Activated naive CD8-positive, alpha-beta T cell treated with anti-CD3 and anti-CD28 coated beads, Interleukin-2, amount 50 U/mL, for 16 hours (primary cell): ENCODE data around the gene TEDC1.
A peak's percentile ranks its signal among the peaks of the same experiment; 100 is the strongest.

Experiments used
- DNase-seq: peaks from one replicate; pipeline ENCODE4 v3.0.0-alpha.2; 2020; ENCODE audit warnings: low read depth, low spot score

Gene TEDC1

DNA sequence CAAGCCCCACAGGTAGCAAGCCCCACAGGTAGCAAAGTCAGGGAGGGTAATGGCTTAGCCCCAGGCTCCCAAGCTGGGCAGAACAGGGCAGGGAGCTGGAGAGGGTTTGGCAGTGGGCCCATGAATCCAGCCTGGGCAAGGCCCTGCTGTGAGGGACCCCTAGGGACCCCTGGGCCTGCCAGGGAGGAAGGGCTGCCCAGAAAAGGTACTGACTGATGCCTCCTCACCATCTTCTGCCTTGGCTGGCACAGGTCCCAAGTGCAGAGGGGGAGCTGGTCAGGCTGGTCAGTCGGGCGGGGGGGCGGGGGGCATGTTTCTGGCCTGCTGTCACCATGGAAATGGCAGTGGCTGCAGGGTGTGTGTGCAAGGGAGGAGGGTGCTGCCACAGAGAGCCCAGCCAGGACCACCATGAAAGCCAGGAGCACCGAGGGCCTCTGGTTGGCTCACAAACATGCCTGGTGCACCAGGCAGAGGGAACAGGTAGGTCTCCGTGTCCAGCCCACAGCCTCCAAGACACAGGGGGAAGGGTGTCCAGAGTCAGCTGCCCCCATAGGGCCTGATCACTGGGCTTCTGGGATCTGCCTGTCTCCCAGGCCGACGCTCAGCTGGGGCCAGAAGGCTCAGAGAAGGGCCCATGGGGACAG, 17.9 kb upstream of the TEDC1 start:
- no peak for DNase-seq

DNA sequence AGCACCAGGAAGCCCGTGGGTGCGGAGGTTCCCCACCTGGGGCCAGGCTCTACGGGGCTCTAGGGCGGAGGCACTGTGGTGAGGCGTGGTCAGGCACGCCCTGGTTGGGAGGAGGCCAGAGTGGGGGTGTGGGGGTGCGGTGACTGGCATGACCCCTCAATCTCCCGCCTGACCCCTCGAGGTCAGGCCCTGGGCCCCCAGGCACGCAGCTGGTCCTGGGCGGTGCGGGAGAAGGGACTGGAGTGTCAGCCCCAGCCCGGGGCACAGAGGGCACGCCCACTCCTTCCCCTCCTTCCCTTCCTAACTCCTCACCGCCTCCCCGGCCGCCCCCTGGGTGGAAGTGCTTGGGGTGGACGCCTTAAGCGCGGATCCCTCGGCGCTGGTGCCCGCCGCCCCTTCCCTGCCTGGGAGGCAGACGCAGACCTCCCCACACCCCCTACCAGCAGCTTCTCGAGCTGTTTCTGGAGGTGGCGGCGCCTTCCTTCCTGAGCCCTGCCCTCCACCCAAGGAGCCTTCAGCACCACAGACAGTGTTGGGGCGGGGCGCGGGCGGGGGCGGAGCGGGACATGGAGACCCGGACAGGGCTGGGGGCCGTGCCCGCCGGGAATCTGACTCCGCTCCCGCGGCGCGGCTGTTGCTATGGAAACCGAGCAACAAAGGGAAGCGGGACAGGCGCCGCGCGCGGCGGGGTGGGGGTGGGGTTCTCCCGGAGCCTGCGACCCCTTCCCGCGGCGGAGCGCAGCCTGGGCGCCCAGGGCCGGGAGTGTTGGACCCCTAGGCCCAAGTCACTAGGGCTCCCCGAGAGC, 17.2 kb upstream of the TEDC1 start:
- no peak for DNase-seq

DNA sequence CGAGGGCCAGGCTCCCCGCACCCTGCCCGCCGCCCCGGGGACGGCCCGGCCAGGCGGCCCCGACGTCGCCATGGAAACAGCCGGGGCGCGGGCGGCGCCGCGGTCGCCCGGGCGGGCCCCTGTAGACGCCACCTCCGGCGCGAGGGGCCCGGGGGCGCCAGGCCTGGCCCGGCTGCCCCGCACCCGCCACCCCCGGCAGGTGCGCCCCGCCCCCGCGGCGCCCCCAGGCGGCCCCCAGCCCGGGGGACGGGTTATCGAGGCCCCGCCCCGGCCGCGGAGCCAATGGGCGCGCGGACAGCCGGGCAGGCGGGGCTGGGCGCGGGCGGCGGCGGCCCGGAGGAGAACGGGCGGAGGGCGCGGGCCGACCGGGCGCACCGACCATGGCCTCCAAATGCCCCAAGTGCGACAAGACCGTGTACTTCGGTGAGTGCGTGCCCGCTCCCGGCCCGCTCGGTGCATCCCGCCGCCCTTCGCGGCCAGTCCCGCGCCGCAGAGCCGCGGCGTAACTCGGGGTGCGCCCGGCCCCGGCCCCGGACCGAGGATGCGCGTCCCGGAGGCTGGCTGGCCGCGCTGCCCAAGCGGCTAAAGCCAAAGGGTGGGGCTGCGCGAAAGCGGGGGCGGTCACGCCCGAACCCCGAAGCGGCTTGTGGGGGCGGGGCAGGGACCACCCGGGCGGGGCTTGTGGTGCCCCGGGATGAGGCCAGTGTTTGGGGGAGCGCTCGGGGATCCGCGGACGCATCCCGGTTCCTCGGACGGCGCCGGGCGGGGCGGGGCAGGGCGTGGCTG, 16.4 kb upstream of the TEDC1 start, which contains the start of gene CRIP2:
TSS of gene CRIP2 (plus strand) at position 339 of the 786 bp plus-strand sequence. CDS start at position 381, 42 bp downstream.
- DNase-seq = no peak

DNA sequence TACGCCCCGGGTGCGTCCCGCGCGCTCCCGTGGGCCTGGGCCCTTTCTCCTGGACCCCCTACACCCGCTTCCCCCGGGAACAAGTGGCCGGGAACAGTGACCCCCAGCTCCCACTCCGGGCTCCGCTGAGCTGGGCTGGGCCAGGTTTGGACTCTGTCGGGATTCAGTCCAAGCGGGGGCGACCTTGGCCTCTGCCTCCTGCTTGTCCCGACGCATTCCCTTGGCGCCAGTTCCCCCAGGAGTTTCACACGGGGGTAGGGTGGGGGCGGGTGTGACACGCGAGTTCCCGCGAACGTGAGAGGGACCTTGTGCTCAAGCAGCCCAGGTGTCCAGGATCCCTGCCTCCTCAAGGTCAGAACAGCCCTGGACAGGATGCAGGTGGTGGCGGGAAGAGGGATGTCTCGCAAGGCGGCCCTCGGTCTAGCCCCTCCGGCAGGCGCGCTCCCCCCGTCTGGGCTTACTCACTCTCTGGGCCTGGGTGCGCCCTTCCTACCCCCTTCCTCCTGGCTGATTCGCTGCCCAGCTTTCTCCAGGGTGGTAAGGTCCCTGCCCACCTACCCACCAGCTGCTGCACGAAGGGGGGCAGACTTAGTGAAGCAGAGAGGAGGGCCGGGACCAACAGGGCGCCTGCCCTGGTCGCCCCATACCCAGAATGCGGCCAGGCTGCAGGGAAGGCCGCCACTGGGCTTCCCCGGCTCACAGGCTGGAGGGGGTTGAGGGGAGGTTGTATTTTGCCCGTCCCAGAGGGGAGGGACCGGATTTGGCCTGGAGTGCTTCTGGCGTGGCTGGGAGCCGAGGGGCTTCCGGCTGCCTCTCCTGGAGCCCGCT, 15.6 kb upstream of the TEDC1 start:
- DNase-seq = no peak

DNA sequence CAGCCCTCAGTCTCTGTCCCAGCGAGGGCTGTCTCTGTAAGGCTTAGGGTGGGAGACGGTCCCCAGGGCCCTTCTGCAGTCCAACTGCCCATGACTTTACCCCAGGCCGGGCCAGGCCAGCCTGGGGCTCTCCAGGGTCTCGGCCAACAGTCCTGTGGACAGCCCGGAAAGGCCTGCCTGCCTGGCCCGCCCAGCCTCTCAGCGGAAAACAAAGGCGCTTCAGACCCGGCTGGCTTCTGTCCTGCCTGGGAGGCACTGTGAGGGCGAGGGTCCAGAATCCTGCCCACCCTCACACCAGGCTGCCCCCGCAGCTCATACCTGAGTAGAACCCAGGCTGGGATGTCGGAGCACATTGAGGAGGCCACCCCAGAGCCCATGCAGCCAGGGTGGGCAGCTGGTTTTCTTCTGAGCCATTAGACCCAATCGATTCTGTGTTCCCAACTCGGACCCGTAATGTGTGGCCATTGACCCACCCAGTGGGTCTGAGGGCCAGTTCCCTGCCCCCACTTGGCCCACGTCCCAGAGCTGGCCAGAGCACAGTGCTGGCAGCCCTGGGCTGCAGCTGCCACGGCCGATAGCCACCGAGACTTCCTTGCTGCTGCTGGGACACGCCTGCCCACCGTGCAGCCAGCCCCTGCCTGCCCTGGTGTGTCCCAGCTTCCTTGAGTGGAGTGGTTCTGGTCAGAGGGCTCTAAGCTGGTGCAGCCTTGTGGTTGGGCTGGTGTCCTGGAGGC, 14.8 kb upstream of the TEDC1 start:
- DNase-seq = no peak

DNA sequence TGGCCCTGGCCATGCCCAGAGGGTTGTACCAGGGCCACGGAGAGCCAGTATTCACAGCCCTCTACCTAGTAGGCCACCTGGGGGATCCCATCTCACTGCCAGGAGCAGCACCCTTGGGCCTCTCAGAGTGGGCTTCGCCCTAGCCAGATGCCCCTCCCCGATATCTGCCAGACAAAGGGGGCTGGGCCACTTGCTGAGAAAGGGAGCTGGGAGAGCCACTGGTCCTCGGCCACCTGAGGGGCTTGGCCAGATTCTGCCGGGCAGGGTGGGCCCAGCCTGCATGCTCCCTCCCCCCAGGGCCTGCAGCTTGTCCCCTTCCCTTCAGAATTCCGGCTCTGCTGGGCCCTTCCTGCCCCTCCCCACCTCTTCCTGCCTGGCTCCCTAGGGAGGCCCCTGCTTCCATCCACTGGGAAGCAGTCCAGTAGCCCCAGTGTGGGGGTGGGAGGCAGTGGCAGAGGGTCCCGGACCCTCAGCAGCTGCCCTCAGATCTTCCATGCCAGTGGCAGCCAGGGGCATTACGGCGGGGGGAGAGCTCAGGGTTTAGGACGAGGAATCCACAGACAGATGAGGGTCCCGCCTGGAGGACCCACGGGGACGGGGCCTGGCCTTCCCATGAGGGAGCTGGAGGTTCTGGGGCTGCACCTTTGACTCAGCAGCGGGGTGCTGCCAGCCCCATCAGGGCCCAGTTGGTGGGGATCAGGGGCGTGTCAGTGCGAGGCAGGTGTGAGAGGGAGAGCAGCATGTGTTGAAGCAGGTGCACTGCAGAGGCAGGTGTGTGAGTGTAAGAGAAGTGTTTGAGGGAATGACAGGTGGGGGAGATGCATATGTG, 14.0 kb upstream of the TEDC1 start:
- no peak for DNase-seq

DNA sequence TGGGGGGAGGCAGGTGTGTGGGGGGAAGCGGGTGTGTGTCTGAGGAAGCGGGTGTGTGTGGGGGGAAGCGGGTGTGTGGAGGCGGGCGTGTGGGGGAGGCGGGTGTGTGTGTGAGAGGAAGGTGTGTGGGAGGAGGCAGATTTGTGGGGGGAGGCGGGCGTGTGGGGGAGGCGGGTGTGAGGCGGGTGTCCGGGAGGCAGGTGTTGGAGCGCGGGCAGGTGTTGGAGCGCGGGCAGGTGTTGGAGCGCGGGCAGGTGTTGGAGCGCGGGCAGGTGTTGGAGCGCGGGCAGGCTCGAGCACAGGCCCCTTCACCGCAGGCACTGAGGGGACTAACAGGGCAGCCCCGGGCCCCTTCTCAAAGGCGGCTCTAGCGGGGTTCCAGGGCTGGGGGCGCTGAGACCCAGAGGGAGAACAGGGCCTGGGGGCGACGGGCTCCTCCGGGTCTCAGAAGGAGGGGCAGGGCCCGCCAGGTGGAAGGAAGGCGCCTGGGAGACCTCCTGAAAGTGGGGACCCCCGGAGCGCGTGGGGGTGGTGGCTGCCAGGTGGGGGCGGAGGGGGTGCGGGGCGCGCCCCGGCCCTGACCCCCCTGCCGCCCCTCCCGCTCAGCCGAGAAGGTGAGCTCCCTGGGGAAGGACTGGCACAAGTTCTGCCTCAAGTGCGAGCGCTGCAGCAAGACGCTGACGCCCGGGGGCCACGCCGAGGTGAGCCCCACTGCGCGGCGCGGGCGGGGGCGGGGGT, 13.2 kb upstream of the TEDC1 start:
- DNase-seq = no peak

DNA sequence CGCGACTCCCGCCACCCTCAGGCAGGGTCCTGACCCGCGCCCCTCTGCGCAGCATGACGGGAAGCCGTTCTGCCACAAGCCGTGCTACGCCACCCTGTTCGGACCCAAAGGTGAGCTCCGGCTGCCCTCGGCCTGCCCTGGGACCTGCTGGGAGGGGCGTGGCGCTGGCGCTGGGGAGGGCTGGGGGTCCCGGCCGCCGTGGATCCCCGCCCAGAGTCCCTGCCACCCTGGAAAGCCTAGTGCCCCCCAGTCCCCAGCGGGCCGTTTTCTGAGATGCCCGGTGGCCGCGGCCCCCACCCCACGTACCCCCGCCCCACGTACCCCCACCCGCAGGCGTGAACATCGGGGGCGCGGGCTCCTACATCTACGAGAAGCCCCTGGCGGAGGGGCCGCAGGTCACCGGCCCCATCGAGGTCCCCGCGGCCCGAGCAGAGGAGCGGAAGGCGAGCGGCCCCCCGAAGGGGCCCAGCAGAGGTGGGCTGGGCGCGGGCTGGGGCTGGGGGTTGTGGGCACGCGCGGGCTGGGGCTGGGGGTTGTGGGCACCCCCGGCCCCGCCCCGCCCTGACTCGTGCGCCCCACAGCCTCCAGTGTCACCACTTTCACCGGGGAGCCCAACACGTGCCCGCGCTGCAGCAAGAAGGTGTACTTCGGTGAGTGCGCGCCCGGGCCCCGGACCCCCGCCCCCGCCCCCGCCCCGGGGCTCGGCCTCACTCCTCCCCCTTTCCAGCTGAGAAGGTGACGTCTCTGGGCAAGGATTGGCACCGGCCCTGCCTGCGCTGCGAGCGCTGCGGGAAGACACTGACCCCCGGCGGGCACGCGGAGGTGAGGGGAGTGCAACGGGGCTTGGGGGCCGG, 12.4 kb upstream of the TEDC1 start:
- DNase-seq = no peak

DNA sequence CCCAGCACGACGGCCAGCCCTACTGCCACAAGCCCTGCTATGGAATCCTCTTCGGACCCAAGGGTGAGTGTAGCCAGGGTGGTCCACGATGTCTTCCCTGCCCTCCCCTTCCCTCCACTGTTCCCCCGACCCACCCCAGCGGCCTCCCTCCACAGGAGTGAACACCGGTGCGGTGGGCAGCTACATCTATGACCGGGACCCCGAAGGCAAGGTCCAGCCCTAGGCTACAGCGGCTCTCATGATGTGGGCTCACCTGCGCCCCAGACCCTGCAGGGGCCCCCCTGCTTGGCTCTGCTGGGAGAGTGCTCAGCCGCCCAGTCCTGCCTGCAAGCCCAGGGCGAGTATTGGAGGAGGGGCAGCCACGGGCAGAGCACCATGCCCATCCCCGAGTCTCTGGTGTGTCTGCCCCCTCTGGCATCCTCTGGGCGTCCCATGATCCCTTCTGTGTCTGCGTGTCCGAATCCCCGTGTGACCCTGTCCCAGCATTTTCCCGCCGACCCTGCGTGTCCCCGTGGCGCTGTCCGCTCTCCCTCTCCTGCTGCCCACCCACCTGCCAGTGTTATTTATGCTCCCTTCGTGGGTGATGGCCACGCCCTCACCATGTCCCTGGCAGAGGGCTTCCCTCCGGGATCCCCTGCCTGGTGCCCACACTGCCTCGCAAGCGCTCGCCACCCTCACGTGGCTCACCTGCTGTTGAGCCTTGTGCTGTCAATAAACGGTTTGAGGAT, 11.5 kb upstream of the TEDC1 start:
- no peak for DNase-seq

DNA sequence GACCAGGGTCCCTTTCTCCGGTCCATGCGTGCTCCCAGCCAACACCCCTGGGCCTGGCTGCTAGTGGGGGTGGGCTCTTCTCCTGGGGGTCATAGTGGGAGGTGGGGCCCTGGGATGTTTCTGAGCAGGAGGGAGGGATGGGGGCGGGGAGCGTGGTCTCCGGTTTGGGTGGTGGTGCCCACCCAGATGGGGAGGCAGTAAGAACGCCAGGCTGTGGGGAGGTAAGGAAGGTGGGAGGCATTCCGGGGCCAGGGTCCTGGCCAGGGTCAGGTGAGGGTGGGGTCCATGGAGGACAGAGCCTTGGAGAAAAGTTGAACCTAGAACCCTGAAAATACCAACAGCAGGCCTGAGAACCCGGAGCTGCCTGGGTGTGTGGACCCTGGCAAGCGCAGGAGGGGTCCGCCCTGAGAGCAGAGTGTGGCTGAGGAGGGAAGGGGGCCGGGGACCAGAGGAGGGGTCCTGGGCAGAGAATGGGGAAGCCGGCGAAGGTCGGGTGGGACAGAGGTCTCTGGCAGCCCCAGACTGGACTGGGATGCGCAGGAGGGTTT, 10.8 kb upstream of the TEDC1 start:
- no peak for DNase-seq

DNA sequence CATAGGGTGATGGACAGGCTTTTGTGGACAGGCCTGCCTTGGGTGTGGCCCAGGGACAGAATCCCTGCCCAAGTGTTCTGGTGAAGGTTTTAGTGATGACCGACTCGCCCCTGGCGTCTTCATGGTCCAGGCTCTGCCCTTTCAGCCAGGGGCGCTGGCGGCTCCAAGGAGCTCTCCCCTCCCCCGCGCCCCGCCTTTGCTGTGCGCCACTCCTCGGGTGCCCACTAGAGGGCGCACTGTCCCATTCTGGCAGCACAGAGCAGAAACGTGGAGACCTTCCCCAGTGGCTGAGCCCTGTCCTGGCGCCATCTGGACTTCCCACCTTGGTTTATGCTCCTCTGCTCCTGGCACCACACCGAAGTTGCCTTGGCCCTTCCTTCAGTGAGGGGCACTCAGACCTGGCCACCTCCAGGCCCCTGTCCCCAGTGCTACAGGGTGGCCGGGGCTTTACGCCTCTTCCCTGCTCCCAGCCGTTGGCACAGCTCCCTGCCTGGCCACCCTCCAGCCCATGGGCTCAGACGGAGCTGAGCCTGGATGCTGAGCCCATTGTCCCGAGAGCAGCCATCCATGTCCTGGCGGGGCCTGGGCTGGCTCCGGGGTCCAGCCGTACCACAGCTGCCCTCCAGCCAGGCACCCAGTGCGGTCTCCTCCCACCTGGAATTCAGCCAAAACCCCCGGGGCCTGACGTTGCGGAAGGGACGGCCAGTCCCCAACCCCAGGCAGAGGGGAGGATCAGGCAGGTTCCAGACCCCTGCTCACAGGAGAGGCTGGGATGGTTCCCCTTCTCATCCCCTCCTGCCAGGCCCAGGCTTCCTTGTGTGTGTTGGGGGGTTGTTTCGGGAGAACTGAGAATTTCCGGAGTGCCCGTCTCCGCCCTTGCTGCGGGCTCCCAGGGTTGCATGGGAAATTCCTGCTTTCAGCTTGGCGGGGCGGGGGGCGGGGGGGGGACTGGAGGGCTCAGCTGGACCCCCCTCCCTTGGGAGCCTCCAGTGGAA, 9.9 kb upstream of the TEDC1 start:
- peak; percentile 79 for DNase-seq

DNA sequence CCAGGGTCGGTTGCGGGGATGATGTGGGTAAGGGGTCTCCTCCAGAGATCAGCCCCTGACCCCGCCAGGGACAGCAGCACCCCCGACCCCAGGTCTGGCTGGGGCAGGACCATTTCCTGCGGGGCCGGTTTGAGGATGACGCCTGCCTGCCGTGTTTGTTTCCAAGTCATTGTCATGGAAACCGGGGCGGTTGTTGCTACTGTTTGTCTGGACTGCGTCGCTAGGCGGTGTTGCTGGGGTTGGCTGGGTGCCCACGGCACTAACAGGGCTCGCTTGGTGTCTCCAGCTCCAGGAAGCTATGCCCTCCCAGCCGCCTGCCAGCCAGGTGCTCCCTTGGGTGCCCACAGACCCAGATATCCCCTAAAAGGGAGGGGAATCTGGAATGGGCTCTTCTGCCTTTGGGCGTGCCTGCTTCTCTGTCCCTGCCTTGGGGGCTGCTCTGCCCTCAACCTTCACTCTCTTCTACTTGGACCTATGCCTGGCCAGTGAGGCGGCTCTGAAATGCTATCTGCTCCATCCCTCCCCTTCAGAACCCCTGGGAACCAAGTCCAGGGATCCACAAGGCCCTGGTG, 9.1 kb upstream of the TEDC1 start:
- peak; percentile 66 for DNase-seq

DNA sequence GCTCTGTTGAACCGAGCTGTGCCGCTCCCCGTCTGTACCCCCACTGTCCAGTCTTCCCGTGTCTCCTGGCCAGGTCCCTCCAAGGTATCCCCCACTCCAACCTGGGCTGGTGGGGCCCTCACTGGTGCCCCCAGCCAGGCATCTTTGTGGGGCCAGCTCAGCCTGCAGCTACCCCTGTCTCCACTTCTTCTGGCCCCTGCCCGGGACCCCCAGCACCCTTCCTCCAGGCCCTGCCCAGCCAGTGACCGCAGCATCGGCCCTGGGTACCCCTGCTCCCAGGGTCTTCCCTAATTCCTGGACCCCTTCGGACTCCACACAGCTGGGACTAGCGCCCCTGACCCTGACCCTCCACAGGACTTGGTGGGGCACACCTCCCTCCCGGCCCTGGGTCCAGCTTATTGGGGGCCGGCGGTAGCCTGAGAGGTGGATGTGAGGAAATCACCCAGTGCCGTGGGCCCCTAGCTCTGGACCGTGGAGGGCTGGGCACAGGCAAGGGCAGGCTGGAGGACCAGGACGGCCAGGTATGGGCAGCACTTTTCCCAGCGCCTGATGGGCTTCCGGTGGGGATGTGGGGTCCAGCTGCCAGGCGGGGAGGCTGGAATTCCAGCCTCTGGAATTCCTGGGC, 8.4 kb upstream of the TEDC1 start:
- no peak for DNase-seq

DNA sequence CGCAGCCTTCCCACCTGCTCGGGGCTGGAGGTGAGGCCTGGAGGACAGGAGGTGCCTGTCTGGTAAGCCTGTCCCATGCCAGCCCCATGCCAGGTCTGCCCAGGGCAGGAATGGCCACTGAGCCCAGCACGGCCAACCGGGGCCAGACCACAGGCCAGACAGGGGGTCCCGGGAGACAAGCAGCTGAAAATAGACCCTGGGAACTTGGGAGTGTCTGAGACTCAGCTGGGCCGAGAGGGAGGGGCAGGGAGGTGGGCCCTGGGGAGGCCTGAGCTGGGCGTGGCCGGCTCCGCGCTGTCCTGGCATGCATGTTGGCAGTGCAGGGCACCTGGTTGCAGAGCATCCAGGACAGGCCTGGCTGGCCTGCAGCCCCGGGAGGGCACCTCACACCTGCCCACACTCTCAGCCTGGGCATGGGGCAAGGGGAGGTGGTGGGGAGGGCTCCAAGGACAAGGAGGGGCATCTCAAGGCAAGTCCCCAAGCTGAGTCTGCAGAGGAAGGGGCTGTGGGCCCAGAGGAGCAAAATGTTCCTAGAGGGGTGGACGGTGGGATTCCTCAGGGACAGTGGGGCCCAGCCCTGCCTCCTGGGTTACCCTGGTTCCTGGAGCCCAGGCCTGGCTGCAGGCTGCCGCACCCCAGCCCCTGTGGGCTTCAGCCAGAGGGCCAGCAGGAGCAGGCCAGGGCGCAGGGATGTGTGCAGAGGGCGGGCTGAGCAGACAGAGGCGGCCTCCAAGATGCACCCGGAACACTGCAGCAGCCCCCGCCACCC, 7.6 kb upstream of the TEDC1 start:
- DNase-seq = no peak
